GM12892 (cell line): ENCODE measurements around the gene TUBB1.

ENCODE experiments used
- POLR2A ChIP-seq: IDR thresholded peaks from 2 replicates; pipeline ENCODE4 v1.6.1; 2011; ENCODE audit warnings: low read depth, low read length, control low read depth
- POLR2AphosphoS5 ChIP-seq: IDR thresholded peaks from 2 replicates; pipeline ENCODE4 v1.6.1; 2011; ENCODE audit warnings: low read depth, low read length, control low read depth

DNA sequence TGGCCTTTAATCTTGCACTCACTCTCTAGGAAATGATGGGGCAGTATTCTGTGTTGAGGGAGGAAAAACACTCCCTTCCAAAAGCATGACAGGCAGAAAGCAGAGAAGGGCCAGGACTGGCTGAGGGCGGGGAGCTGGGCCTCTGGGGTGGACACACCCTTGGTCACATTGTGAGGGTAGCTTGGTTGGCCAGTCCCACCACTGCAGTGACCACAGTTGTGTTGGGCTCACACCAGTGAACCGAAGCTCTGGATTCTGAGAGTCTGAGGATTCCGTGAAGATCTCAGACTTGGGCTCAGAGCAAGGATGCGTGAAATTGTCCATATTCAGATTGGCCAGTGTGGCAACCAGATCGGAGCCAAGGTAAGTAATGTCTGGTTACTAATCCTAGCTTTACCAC, at the start of gene TUBB1:
- TF ChIP-seq POLR2AphosphoS5 (no peak), POLR2A (no peak)
